H1 (cell line): ENCODE data around the gene POLRMT. TPM values are rescaled to one million over a fixed set of nuclear protein-coding genes. Genes with fewer than 3 reads are reported as not detected.

Experiments used
- CTCF ChIA-PET: fragments of 300-600 bp; sonication (Branson Sonifier 250); formaldehyde crosslinking; loops from one replicate; lab custom pipeline; 2021; ENCODE audit not compliant: partially characterized antibody; lab: Charles Lee
- POLR2A ChIA-PET: fragments of 300-600 bp; sonication (Branson Sonifier 250); formaldehyde crosslinking; loops from one replicate; lab custom pipeline; 2021; ENCODE audit warnings: inconsistent platforms; ENCODE audit not compliant: partially characterized antibody; lab: Charles Lee
- DNase-seq, 2 experiments: peaks; one replicate each; pipeline versions ENCODE4 v3.0.0 to v3.0.0-alpha.2; 2010 to 2022; ENCODE audit warnings: low spot score in 2 of 2, low read depth in 1 of 2, mixed read lengths in 1 of 2
- FAIRE-seq: peaks from 2 replicates; lab custom pipeline; 2011; peaks lifted over from hg19 to GRCh38; lab: Jason Lieb, UNC
- H2AFZ ChIP-seq: 2 replicates; pipeline ENCODE4 v1.8.1; 2012; ENCODE audit warnings: low read length, inconsistent platforms
- H2AK5ac ChIP-seq: 2 replicates; pipeline ENCODE4 v1.6.1; 2013; ENCODE audit warnings: low read depth, low read length
- H2BK120ac ChIP-seq: replicated peaks from 2 replicates; pipeline ENCODE3; 2013; ENCODE audit warnings: low read depth, low read length, inconsistent platforms
- H2BK12ac ChIP-seq: 2 replicates; pipeline ENCODE4 v1.6.1; 2013; ENCODE audit warnings: low read depth, low read length
- H2BK15ac ChIP-seq: 2 replicates; pipeline ENCODE4 v1.6.1; 2013; ENCODE audit warnings: low read length
- H2BK20ac ChIP-seq: 2 replicates; pipeline ENCODE4 v1.6.1; 2013; ENCODE audit warnings: low read length
- H2BK5ac ChIP-seq: 2 replicates; pipeline ENCODE4 v1.6.1; 2013; ENCODE audit warnings: low read depth, low read length
- H3K14ac ChIP-seq: 2 replicates; pipeline ENCODE4 v1.6.1; 2013; ENCODE audit warnings: inconsistent platforms; ENCODE audit not compliant: insufficient read length
- H3K18ac ChIP-seq: 2 replicates; pipeline ENCODE4 v1.6.1; 2013; ENCODE audit warnings: low read length; ENCODE audit errors: extremely low read depth
- H3K23ac ChIP-seq: 2 replicates; pipeline ENCODE4 v1.6.1; 2013; ENCODE audit warnings: inconsistent platforms; ENCODE audit not compliant: insufficient read length
- H3K23me2 ChIP-seq: 2 replicates; pipeline ENCODE4 v1.6.1; 2013; ENCODE audit warnings: low read depth, low read length
- H3K27ac ChIP-seq: 2 replicates; pipeline ENCODE4 v1.6.1; 2011; ENCODE audit warnings: low read depth, low read length, inconsistent platforms
- H3K27me3 ChIP-seq, 4 experiments: replicated peaks in 1 of 4; 1 replicate in 1 of 4; 2 replicates in 3 of 4; pipeline versions ENCODE4 v1.6.1 to v1.8.1; 2011 to 2013; ENCODE audit warnings: low read length in 3 of 4, mild to moderate bottlenecking in 3 of 4, inconsistent platforms in 2 of 4, mixed read lengths in 2 of 4, moderate library complexity in 1 of 4; ENCODE audit not compliant: control insufficient read depth in 3 of 4, insufficient read depth in 3 of 4; ENCODE audit errors: extremely low read depth in 1 of 4
- H3K36me3 ChIP-seq, 4 experiments: 2 replicates each; pipeline versions ENCODE4 v1.6.1 to v1.8.1; 2011 to 2013; ENCODE audit warnings: mild to moderate bottlenecking in 4 of 4, low read length in 3 of 4, moderate library complexity in 2 of 4, control low read depth in 1 of 4, inconsistent platforms in 1 of 4; ENCODE audit not compliant: insufficient read depth in 4 of 4, control insufficient read depth in 2 of 4
- H3K4ac ChIP-seq: replicated peaks from 2 replicates; pipeline ENCODE3; 2013; ENCODE audit warnings: low read length, low read depth, mixed read lengths, inconsistent platforms; ENCODE audit not compliant: insufficient read length
- H3K4me1 ChIP-seq, 4 experiments: replicated peaks in 1 of 4; 1 replicate in 1 of 4; 2 replicates in 3 of 4; pipeline versions ENCODE4 v1.6.1 to v1.8.1; 2011 to 2013; ENCODE audit warnings: low read length in 3 of 4, inconsistent platforms in 2 of 4, mixed read lengths in 1 of 4; ENCODE audit not compliant: insufficient read depth in 4 of 4, control insufficient read depth in 3 of 4
- H3K4me2 ChIP-seq, 2 experiments: 2 replicates each; pipeline versions ENCODE4 v1.6.1 to v1.8.1; 2011 to 2013; ENCODE audit warnings: low read depth in 2 of 2, low read length in 2 of 2, control low read depth in 1 of 2, inconsistent platforms in 1 of 2, mild to moderate bottlenecking in 1 of 2; ENCODE audit not compliant: insufficient read depth in 1 of 2
- H3K4me3 ChIP-seq, 4 experiments: fragments of 200-600, 300-600 bp in 1 of 4; sonication (generic), shearing (Covaris generic), sonication (Bioruptor Twin) in 1 of 4; 2 replicates each; pipeline versions ENCODE4 v1.5.1 to v1.8.1; 2011 to 2016; ENCODE audit warnings: low read length in 4 of 4, low read depth in 3 of 4, control low read depth in 2 of 4, inconsistent platforms in 2 of 4, mild to moderate bottlenecking in 2 of 4, mixed read lengths in 1 of 4, moderate library complexity in 1 of 4; ENCODE audit not compliant: insufficient read depth in 2 of 4; ENCODE audit errors: extremely low read depth in 1 of 4
- H3K56ac ChIP-seq: replicated peaks from 2 replicates; pipeline ENCODE3; 2013; ENCODE audit warnings: low read depth, mild to moderate bottlenecking, mixed read lengths, low read length, inconsistent platforms; ENCODE audit not compliant: insufficient read length
- H3K79me1 ChIP-seq: 2 replicates; pipeline ENCODE4 v1.6.1; 2013; ENCODE audit warnings: low read depth, low read length, control low read depth
- H3K79me2 ChIP-seq, 2 experiments: 2 replicates each; pipeline versions ENCODE4 v1.6.1 to v1.8.1; 2012 to 2013; ENCODE audit warnings: low read length in 2 of 2, mild to moderate bottlenecking in 2 of 2, inconsistent platforms in 1 of 2; ENCODE audit not compliant: insufficient read depth in 2 of 2, control insufficient read depth in 1 of 2
- H3K9ac ChIP-seq, 4 experiments: replicated peaks in 1 of 4; 1 replicate in 1 of 4; 2 replicates in 3 of 4; pipeline versions ENCODE4 v1.6.1 to v1.8.1; 2011 to 2013; ENCODE audit warnings: low read depth in 3 of 4, low read length in 3 of 4, control low read depth in 2 of 4, mild to moderate bottlenecking in 2 of 4, moderate library complexity in 2 of 4, inconsistent platforms in 1 of 4; ENCODE audit errors: extremely low read depth in 1 of 4
- H3K9me3 ChIP-seq, 2 experiments: 2 replicates each; pipeline versions ENCODE4 v1.6.1 to v1.8.1; 2012 to 2013; ENCODE audit warnings: mild to moderate bottlenecking in 2 of 2, moderate library complexity in 2 of 2, control low read depth in 1 of 2, inconsistent platforms in 1 of 2, low read depth in 1 of 2, low read length in 1 of 2, mixed read lengths in 1 of 2; ENCODE audit not compliant: insufficient read depth in 2 of 2
- H4K20me1 ChIP-seq, 2 experiments: replicated peaks in 1 of 2; 2 replicates each; pipeline versions ENCODE3 to v1.8.1; 2011 to 2013; ENCODE audit warnings: inconsistent platforms in 2 of 2, low read length in 2 of 2, mild to moderate bottlenecking in 1 of 2; ENCODE audit not compliant: insufficient read depth in 2 of 2, control insufficient read depth in 1 of 2
- H4K5ac ChIP-seq: 2 replicates; pipeline ENCODE4 v1.6.1; 2013; ENCODE audit warnings: low read length, low read depth, mixed read lengths, inconsistent platforms; ENCODE audit not compliant: insufficient read length
- H4K8ac ChIP-seq: 2 replicates; pipeline ENCODE4 v1.8.0; 2013; ENCODE audit warnings: mild to moderate bottlenecking, moderate library complexity, low read length, inconsistent platforms; ENCODE audit not compliant: insufficient read depth; ENCODE audit errors: extremely low read depth
- H4K91ac ChIP-seq: replicated peaks from 2 replicates; pipeline ENCODE3; 2013; ENCODE audit warnings: low read length, mixed read lengths, inconsistent platforms; ENCODE audit not compliant: insufficient read length
- CBX8 ChIP-seq: fragments of 300-800, 300-1000 bp; sonication (generic); IDR thresholded peaks from 2 replicates; pipeline ENCODE4 v1.7.1; 2016; ENCODE audit warnings: low read depth, low read length, borderline replicate concordance
- GABPA ChIP-seq: IDR thresholded peaks from 2 replicates; pipeline ENCODE4 v1.6.1; 2011; ENCODE audit warnings: mild to moderate bottlenecking, low read length, moderate library complexity, borderline replicate concordance; ENCODE audit not compliant: insufficient read depth
- JUN ChIP-seq: IDR thresholded peaks from 2 replicates; pipeline ENCODE4 v1.6.1; 2011; ENCODE audit warnings: low read depth, mild to moderate bottlenecking, improper control_type of control experiment, low read length
- KDM5A ChIP-seq: fragments of 200-600 bp; IDR thresholded peaks from 2 replicates; pipeline ENCODE4 v1.7.1; 2012; ENCODE audit warnings: mild to moderate bottlenecking, low read length, inconsistent platforms, mixed read lengths
- POLR2A ChIP-seq, 2 experiments: IDR thresholded peaks; 1 replicate in 1 of 2; 2 replicates in 1 of 2; pipeline ENCODE4 v1.6.1; 2011; ENCODE audit warnings: low read depth in 2 of 2, low read length in 2 of 2, mild to moderate bottlenecking in 2 of 2; ENCODE audit errors: control extremely low read depth in 1 of 2
- POLR2AphosphoS5 ChIP-seq: IDR thresholded peaks from 2 replicates; pipeline ENCODE4 v1.6.1; 2011; ENCODE audit warnings: low read depth, low read length
- SRF ChIP-seq: IDR thresholded peaks from 2 replicates; pipeline ENCODE4 v1.6.1; 2011; ENCODE audit warnings: mild to moderate bottlenecking, low read depth, low read length, moderate library complexity
- TAF1 ChIP-seq: IDR thresholded peaks from 2 replicates; pipeline ENCODE4 v1.6.1; 2011; ENCODE audit warnings: mild to moderate bottlenecking, low read depth, low read length
- WGBS, 2 experiments: shearing (Covaris generic) in 1 of 2; methylation state at CpG; one replicate each; pipeline versions ENCODE4 v1.1.6 to v1.1.7; 2013 to 2015; ENCODE audit warnings: low lambda C conversion rate in 2 of 2, mixed read lengths in 2 of 2, inconsistent platforms in 1 of 2, low coverage in 1 of 2, missing lambda C conversion rate in 1 of 2; ENCODE audit not compliant: insufficient replicate concordance in 2 of 2, insufficient coverage in 1 of 2, insufficient read length in 1 of 2; ENCODE audit errors: extremely low coverage in 1 of 2, missing lambda C conversion rate in 1 of 2; 5-methylcytosine and 5-hydroxymethylcytosine counted together
- polyA plus RNA-seq, 7 experiments: library from polyadenylated mRNA; depleted of rRNA in 3 of 7; stranded (reverse) in 5 of 7; unstranded in 2 of 7; fragments of >200 nt in 5 of 7; fragments of 200-250 nt in 2 of 7; gene quantifications; 1 replicate in 5 of 7; 2 replicates in 1 of 7; 4 replicates in 1 of 7; pipeline versions ENCODE4 v1.2.1 to v1.2.3, GENCODE V29; 2011 to 2013; ENCODE audit warnings: missing spikeins in 2 of 7, mixed read lengths in 2 of 7
- total RNA-seq: library from RNA; stranded (reverse); fragmentation: NEBNext Ultra II Directional; extraction: Animal tissue kit (Norgen Biotek cat#: 25700); gene quantifications from 2 replicates; pipeline ENCODE4 v1.2.1, GENCODE V29; 2021
- TF ChIP-seq, protein P1 (sequence below), 3 experiments: IDR thresholded peaks; 1 replicate in 2 of 3; 2 replicates in 1 of 3; pipeline versions ENCODE4 v1.5.1 to v1.6.1; 2011; ENCODE audit warnings: low read length in 3 of 3, mild to moderate bottlenecking in 3 of 3, inconsistent platforms in 2 of 3, low read depth in 1 of 3, moderate library complexity in 1 of 3; ENCODE audit not compliant: insufficient read depth in 1 of 3; ENCODE audit errors: control extremely low read depth in 1 of 3
- TF ChIP-seq, protein P2 (sequence below): IDR thresholded peaks from 2 replicates; pipeline ENCODE4 v1.6.1; 2011; ENCODE audit warnings: low read length, improper control_type of control experiment

Gene POLRMT
- total and polyA plus RNA-seq, 2 of the 8 experiments (the other 6 are each of a cell fraction or from before 2014, with no cell fraction given), result 93.0 to 111 TPM

DNA sequence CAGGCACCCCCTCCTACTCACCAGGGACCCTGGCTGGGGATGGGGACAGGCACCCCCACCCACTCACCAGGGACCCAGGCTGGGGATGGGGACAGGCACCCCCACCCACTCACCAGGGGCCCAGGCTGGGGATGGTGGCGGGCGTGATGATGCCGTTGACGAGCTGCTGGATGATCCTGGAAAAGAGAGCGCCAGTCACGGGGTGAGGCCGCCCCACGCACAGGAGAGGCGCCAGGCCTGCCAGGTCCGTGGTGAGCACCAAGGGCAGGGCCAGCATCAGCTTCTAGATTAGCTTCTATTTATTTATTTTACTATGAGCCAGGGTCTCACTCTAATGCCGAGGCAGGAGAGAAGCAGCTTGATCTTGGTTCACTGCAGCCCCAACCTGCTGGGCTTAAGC, 16.8 kb upstream of the POLRMT start:
- no peaks in the 10 kb centered on the region for H3K9me3 ChIP-seq
- no peak overlapping the region for H2BK20ac ChIP-seq
- CTCF ChIA-PET, result no interaction called here
- no peaks in the 10 kb centered on the region for H3K4me1 ChIP-seq
- H2BK12ac ChIP-seq, result no peak overlapping the region
- H3K23me2 ChIP-seq, result no peaks in the 10 kb centered on the region
- no peak overlapping the region for H3K23ac ChIP-seq
- TF ChIP-seq CBX8 (no peak), POLR2AphosphoS5 (no peak), GABPA (no peak), TAF1 (no peak), KDM5A (no peak), SRF (no peak), POLR2A (IDR thresholded peaks at IDR 0.05; ENCODE audit: control extremely low read depth in 1 of 2, low read depth in 2 of 2, low read length in 2 of 2) (no peak), JUN (no peak)
- TF ChIP-seq, protein P1, sequence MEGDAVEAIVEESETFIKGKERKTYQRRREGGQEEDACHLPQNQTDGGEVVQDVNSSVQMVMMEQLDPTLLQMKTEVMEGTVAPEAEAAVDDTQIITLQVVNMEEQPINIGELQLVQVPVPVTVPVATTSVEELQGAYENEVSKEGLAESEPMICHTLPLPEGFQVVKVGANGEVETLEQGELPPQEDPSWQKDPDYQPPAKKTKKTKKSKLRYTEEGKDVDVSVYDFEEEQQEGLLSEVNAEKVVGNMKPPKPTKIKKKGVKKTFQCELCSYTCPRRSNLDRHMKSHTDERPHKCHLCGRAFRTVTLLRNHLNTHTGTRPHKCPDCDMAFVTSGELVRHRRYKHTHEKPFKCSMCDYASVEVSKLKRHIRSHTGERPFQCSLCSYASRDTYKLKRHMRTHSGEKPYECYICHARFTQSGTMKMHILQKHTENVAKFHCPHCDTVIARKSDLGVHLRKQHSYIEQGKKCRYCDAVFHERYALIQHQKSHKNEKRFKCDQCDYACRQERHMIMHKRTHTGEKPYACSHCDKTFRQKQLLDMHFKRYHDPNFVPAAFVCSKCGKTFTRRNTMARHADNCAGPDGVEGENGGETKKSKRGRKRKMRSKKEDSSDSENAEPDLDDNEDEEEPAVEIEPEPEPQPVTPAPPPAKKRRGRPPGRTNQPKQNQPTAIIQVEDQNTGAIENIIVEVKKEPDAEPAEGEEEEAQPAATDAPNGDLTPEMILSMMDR (IDR thresholded peaks at IDR 0.05; ENCODE audit: control extremely low read depth in 1 of 3, insufficient read depth in 1 of 3, low read depth in 1 of 3, low read length in 3 of 3), result no peak
- TF ChIP-seq, protein P2, sequence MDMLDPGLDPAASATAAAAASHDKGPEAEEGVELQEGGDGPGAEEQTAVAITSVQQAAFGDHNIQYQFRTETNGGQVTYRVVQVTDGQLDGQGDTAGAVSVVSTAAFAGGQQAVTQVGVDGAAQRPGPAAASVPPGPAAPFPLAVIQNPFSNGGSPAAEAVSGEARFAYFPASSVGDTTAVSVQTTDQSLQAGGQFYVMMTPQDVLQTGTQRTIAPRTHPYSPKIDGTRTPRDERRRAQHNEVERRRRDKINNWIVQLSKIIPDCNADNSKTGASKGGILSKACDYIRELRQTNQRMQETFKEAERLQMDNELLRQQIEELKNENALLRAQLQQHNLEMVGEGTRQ, result no peak
- no peak for DNase-seq
- H2BK120ac ChIP-seq, result no peak overlapping the region
- no peak overlapping the region for H4K91ac ChIP-seq
- H4K20me1 ChIP-seq, result peaks cover 21 to 27% of the 10 kb centered on the region in 2 experiments
- no peak overlapping the region for H3K27ac ChIP-seq
- no peak overlapping the region for H2BK15ac ChIP-seq
- H3K4me2 ChIP-seq, result no peak overlapping the region
- no peak overlapping the region for H4K8ac ChIP-seq
- no peak overlapping the region for H3K14ac ChIP-seq
- no peak for FAIRE-seq
- H4K5ac ChIP-seq, result no peak overlapping the region
- no peaks in the 10 kb centered on the region for H3K27me3 ChIP-seq
- POLR2A ChIA-PET, result interaction anchor here (0.7 to 1.4 kb wide), 5 partner anchors 9 to 18 kb away, joined by 3 to 4 read pairs (median 3); partner anchors contain the start of gene RNF126
- peaks cover 7% of the 10 kb centered on the region; the same call in 1 of the 2 replicates for H3K79me1 ChIP-seq
- 93% methylated on average over 11 of the region's 11 CpGs; no CpG with 5 or more reads in 1 of the 2 experiments for WGBS, 2 experiments
- peaks cover 3 to 29% of the 10 kb centered on the region in 2 experiments; a peak in 3 of 4 replicates for H3K79me2 ChIP-seq
- no peak overlapping the region for H3K18ac ChIP-seq
- no peak overlapping the region for H3K9ac ChIP-seq
- H3K56ac ChIP-seq, result no peak overlapping the region
- peaks cover 2 to 63% (median 20%) of the 10 kb centered on the region in 4 experiments; a peak in 6 of 8 replicates for H3K36me3 ChIP-seq
- no peak overlapping the region for H3K4ac ChIP-seq
- H3K4me3 ChIP-seq, result no peak overlapping the region
- H2BK5ac ChIP-seq, result no peak overlapping the region
- H2AFZ ChIP-seq, result no peak overlapping the region
- H2AK5ac ChIP-seq, result no peak overlapping the region
